ENCODE measurements around the gene TMEM40.

The TMEM40 gene

DNA sequence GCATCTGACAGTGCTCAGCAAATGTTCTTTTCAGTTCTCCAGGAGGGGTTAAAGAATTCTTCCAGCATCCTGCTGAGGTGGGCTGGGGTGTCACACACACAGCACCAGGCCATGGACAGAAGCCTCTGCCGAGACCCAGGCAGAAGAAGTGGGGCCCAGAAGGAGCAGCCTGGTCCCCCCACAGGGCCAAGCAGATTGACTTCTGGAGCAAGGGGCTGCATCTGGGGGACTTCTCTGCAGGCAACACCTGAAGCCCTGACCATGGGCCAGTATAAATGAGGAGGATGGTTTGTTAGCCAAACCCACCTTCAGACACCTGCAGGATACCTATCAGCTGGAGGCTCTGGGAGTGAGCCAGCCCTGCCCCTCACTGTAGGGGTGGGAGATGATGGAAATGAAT, 16.2 kb upstream of the TMEM40 start:
- DNase-seq = no peak

DNA sequence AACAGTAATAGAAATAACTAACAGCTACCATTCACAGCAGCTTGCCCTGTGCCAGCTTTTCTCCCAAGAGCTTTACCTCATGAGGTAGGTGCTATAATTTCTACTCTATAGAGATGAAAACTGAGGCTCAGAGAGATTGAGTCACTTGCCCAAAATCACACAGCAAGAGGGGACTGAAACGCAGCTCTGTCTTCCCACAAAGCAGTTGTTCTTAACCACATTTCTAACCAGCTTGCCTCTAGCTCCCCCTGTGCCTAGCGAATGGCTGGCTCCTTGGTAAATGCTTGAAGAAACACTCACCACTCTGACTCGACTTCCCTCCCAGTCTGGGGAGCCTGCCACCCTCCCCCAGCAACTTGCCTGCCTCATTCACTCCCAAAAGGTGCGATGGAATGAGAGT, 15.6 kb upstream of the TMEM40 start:
- no peak for DNase-seq

DNA sequence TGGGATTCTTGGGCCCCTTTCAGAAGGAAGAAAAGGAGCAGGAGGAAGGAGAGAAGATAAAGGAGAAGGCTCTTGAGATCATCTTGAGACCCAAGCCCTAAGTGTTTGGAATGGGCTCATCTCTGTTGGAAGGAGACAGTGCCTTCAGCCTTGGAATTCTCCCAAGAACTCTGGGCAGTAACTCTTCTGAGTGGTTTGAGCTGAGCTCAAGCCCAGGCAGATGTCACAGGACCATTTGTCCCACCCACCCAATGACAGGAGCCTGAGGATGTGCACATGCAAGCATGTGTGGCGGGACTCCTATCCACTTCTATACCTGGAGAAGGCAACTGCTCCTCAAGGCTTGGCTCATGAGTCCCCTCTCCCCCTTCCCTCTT, 14.6 kb upstream of the TMEM40 start:
- DNase-seq = no peak

DNA sequence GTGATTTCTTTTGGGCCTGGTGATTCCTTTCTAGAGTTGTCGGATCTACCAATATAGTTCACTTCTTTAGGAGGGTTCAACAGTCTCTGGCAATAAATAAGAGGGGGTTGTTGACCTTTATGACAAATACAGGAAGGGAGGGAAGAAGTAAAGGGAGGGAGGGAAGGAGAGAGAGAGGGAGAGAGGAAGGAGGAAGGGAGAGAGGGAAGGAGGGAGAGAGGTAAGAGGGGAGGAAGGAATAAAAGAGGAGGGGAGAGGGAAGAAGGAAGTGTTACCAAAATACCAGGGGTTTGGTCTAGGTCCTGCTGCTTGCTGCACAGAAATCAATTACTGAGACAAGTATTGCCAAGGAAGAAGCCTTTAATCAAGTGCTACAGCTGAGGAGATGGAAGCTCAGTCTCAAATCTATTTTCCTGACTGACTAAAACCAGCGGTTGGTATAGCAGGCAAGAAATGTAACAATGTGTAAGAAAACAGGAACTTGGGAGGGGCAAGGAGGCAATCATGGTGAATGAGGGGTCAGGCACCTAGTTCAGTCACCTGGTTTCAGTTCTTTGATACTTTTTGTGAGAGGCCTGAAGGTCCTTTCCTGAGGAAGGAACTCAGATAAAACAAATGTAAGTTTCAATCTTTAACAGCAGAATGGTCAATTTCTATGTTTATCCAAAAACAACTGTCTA, 14.1 kb upstream of the TMEM40 start:
- no peak for DNase-seq

DNA sequence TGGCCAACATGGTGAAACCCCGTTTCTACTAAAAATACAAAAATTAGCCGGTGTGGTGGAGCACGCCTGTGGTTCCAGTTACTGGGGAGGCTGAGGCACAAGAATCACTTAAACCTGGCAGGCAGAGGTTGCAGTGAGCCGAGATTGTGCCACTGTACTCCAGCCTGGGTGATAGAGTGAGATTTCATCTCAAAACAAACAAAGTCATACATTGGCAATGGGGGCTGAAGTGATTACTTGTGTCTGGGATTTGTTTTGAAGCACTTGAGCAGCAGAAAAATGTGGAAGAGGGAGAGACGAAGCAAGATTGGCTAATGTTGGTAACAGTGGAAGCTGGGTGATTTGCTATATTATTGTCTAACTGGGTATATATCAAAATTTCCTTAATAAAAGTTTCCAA, 13.4 kb upstream of the TMEM40 start:
- no peak for DNase-seq

DNA sequence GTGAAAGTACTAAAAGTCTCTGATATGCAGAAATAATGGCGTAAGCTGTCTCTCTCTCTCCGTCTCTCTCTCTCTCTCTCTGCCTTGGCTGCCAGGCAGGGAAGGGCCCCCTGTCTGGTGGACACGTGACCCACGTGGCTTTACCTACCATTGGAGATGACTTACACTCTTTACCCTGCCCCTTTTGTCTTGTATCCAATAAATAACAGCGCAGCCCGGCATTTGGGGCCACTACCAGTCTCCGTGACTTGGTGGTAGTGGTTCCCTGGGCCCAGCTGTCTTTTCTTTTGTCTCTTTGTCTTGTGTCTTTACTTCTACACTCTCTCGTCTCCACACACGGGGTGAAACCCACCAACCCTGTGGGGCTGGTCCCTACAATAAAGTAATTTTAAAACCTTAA, 12.2 kb upstream of the TMEM40 start:
- DNase-seq = no peak

DNA sequence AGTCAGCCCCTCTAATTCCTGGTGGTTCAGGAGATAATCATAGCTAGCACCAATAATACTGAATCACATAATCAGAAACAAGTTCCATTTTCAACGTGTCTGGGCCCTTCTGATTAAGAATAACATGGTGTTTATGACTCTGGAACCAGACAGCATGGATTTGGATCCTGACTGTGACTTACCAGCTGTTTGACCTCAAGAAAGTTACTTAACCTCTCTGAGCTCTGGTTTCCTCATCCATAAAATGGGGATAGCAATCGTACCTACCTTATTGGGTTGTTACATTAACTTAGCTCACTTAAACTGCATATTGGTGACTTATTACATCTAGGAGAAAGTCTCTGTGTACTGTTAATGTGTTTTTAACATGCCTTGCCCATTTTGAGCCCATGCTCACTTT, 10.7 kb upstream of the TMEM40 start:
- no peak for DNase-seq

DNA sequence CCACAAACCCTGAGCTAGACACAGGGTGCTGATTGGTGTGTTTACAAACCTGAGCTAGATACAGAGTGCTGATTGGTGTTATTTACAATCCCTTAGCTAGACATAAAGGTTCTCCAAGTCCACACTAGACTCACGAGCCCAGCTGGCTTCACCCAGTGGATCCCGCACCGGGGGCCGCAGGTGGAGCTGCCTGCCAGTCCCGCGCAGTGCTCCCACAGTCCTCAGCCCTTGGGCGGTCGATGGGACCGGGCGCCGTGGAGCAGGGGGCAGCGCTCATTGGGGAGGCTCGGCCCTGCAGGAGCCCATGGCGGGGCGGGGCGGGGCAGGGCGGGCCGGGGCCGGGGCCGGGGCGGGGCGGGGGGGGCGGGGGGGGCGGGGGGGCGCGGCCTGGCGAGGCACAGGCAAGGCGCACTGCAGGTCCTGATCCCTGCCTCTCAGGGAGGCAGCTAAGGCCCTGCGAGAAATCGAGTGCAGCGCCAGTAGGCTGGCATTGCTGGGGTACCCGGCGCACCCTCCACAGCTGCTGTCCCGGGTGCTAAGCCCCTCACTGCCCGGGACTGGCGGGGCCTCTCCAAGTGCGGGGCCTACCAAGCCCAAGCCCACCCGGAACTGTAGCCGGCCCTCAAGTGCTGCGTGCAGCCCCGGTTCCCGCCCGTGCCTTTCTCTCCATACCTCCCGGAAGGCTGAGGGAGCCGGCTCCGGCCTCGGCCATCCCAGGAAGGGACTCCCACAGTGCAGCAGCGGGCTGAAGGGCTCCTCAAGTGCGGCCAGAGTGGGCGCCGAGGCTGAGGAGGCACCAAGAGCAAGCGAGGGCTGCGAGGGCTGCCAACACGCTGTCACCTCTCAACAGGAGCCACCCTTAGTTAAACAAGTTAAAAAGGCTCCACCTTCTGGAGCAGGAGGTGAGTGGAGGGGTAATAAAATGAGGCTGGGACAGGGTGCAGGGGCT, 9.8 kb upstream of the TMEM40 start:
- no peak for DNase-seq

DNA sequence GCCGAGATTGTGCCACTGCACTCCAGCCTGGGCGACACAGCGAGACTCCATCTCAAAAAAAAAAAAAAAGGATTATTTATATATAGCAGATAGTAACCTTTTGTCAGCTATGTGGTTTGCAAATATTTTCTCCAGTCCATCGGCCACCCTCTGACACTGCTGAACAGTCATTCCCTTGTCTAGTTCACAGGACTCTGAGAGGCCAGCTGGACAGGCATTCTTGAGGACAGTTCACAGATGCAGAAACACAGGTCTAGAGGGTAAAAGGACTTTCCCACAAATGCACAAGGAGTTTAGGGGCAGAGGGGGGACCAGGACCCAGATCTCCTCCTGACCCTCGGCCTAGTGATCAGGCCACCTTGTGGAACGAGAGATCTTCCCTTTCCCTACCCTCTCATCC, 7.5 kb upstream of the TMEM40 start:
- DNase-seq = no peak

DNA sequence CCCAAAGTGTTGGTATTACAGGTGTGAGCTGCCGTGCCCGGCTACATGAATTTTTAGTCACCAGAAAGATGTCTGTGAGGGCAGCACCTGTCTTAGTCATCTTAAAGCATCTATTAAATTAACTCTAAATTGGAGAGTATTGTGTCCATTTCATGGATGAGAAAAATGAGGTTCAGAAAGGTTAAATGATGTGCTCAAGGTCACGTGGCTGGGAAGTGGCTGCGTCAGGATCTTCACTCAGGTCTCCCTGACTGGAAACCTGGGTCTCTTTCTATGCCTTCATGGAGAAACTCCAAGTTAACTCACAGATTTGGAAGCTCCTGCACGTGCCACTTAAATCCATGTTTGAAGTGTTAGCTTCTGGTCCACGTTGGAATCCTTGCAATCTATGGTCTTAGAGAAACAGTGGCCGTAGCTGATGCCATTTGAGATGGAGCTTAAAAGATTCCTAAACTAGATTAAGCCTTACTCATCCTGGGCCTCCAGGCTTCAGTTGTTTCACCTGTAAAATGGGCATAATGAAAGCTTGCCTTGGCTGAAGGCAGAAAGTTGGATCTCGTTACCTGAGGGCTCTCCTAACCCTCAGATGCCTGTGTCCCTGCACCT, 5.2 kb upstream of the TMEM40 start:
- DNase-seq = no peak

DNA sequence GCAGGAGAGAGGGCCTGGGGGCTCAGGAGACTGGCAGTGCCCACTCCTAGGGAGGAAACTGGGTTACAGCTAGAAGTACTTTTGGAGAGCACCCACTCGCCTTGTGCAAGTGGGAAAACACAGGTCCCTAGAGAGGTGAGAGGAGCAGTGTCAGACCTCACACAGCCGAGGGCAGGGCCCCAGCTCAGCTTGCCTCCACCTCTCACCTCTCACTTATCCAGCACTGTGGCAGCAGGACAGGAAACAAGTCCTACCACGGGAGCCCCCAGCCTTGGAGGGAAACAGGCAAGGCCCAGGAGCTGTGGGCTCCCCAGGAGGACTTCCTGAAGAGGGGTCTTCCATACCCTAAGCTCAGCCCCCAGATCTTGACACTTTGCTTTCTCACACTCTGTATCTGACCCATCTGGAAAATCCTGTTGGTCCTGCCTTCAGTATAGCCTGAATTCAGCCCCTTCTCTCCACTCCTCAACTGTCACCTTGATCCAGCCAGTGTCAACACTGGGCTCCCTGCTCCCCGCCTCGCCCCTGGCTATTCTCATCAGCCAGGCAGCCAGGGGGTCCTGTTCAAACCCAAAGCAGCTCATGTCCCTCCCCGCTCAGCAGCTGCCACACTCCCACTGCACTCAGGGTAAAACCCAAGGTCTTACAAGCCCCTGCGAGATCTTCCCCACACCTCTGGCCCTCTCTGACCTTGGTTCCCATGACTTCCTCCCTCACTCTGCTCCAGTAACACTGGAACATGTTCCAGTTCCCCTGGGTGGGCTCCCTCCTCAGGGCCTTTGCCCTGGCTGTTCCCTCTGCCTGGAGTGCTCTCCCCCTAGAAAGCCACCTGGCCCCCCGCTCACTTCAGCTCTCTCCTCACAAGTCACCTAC, 870 bp upstream of the TMEM40 start:
- DNase-seq = no peak

DNA sequence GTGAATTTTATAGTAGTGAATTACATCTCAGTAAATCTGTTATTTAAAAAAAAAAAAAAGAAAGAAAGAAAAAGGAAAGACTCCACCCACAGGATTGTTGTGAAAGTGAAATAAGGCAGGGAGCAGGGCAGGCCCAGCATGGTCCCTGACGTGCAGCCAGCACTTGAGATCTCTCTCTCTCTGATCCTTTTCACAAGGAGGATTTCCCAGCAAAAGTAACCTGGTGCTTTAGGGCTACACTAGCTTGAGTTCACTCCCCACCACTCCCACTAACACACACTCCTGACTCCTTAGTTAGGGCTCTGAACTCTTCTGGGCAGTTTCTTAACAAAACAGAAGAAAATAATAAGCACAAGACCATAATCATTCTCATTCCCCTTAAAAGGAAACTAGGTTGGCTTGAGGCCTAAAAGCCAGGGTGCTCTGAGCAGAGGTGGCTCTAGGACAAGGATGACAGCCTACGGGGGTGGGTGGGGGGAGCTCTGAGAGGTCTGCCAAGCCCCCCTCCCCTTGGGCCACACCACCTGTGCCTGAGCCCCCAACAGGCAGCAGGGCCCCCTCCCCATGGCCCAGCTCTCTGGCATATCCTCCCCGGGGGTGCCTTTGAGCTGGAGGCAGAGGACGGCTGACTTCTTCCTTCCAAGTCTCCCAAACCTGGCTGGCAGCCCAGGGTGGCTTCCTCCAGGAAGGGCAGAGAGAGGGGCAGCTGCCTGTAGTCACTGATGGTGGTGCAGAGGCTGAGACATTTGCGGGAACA, 856 bp downstream of the TMEM40 start:
- DNase-seq = no peak

DNA sequence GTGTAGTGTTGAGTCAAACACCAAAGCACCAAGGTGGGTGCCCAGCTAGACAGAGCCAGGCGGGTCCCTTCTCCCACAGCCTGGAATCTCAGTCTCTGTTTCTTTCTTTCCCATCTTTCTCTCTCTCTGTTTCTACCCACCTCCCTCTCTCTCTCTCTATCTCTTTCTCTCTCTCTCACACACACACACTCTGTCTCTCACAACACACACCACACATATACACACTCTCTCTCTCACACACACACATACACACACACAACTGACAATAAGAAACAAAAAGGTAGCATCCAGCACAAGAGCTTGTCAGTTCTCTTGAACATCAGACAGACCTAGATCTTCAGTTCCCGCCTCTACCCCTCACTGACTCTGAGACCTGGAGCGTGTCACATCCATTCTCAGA, 2.4 kb downstream of the TMEM40 start:
- no peak for DNase-seq

DNA sequence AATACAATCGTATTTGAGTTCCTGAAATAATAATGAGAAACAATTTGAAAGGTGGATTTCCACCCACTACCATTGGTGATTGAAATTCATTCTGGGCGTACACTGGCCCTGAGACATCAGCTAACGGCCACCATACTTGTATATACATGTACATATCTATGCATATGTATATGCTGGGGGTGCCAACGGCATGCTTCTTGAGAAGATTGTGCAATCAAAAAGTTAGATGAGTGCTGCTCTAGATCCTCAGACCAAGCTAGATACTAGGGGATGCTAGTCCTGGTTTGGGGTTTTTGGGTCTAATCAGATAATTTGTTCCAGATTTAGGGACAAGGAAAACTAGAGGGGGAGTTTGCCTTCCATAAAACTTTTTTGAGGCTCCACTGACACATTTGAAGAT, 2.9 kb downstream of the TMEM40 start:
- no peak for DNase-seq

DNA sequence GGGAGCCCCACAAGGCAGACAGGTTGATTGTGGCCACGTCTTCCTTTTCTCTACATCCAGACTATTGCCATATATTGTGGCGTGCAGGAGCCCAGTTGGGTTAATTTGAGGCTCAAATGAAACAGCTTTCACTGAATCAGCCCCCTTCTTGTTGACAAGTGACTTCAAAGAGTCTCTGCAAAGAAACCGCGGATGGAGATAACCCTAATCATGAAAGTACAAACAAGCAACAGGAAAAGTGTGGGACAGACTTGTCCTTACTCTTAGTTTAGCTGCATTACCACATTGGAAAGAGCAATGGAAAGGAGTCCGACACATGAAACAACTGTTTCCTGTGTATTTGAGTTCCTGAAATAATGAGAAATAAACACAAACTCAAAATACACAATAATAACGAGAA, 3.3 kb downstream of the TMEM40 start:
- no peak for DNase-seq

DNA sequence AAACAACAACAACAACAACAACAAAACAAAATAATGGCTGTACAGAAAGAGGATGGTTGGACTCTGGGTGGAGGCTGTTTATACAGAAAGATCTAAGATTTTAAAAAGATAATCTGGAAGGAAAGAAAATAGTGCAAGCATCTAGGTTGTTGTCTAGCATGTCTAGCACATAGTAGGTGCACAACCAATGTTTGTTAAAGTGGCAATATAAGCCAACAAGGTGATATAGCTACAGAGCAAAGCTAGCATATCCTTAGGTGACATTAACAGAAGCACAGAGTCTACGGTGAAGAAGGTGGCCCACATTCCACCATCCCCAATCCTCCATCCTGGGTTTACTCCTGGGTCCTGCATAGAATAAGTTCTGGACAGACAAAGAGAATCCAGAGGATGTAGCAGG, 4.7 kb downstream of the TMEM40 start:
- DNase-seq = no peak

DNA sequence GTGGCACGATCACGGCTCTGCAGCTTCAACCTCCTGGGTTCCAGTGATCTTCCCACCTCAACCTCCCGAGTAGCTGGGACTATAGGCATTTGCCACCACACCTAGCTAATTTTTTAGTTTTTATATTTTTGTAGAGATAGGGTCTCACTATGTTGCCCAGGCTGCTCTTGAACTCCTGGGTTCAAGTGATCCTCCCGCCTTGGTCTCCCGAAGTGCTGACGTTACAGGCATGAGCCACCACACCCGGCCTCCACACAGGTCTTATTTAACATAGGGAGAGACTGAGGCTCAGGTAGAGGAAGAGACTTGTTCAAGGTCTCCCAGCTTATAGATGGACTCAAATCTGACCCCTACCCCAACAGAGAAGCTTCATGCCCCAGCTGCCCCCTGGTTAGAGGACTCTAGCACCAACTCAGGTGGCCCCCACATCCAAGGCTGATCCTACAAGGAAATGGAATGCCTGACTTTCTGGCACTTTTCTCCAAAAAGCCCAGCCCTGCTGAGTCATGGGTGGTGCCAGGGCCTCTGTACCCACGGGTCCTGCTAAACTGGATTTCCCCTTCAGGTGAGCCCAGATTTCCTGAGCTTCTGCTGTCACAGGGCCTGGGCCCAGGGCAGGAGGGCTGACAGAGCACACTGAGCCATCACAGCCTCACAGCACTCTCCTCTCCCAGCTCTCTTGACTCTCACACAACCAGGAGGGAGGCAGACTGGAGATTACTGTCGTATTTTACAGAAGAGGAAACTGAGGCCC, 5.6 kb downstream of the TMEM40 start:
- DNase-seq = no peak

DNA sequence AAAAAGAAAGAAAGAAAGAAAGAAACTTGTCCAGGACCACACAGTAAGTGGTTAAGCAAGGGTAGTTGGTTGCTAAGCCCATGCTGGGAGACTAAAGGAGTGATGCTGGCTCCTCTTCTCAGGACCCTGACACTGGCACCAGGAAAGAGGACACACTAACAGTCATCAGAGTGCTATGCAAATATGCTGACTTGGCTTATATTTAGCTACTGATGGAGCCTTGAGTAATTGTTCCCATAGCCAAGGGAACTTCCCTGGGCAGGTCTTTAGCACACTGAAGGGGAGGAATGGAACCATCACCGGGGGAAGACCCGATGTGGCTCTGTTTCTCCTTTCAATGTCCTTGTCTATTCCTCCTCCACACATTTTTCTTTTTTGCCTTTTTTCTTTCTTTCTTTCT, 6.2 kb downstream of the TMEM40 start:
- DNase-seq = peak; percentile 6

DNA sequence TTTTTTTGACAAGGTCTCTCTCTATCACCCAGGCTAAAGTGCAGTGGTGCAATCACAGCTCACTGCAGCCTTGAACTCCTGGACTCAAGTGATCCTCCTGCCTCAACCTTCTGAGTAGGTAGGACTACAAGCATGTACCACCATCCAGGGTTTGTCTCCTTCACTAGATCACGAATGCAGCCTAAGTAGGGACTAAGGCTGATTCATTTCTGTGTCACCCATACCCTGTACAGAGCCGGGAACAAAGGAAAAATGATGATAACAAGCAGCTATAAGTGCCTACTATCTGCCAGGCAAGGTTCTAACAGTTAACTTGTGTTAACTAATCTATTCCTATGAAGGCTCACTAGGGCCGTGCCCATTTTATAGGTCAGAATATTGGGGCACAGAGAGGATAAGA, 7.0 kb downstream of the TMEM40 start:
- DNase-seq = no peak

DNA sequence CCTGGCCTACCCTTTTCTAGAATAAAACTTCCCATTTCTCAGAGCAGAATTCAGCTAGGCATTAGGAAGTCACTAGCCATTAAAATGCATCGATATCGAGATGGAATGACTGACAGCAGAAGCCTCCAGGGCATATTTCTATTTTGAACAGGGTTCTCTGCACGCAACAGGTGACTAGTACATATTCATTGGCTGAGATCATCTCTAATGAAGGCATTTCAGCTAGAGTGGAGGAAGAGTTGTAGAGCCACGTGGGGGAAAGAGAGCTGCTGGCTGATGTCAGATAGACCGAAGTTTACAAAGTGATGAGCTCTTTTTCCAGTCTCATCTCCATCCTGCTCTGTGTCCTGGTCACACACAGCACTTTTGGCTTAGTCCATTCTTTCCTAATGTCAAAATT, 7.5 kb downstream of the TMEM40 start:
- DNase-seq = no peak

DNA sequence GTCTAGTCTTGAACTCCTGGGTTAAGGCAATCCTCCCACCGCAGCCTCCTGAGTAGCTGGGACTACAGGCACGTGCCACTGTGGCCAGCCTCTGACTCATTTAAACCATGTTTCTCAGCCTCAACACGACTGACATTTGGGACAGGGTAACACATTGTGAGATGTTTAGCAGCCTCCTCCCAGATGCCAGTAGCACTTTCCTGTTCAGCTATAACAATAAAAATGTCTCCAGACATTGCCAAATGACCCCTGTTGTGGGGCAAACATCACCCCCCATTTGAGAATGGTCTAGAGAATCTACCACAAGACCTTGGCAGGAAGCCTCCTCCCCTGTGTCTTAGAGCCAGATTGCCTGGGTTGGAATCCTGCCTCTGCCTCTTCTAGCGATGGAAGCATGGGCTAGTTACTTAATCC, 8.4 kb downstream of the TMEM40 start:
- DNase-seq = peak; percentile 59

DNA sequence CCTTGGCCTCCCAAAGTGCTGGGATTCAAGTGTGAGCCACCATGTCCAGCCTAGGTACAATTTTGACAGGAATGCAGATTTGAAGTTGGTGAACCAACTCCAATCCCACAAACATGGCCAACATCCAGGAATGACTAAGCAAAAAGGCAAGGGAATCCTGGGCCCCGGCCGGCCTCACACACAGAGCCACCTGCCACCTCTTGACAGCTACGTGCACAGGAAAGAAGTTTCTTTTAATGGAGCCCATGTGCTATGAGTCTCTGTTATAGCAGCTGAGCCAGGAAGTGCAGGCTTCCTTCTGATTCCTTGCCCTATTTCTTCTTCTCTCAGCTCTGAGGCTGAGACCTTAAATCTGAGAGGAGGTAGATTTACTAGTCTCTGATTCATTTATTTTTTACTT, 8.8 kb downstream of the TMEM40 start:
- DNase-seq = no peak
